Calu3 (cell line): ENCODE measurements around the gene PLA1A. TPM values are rescaled to one million over a fixed set of nuclear protein-coding genes. Genes with fewer than 3 reads are reported as not detected.

Experiments
- BruUV-seq: library from RNA; stranded (reverse); fragments of 400-500 nt; replicated peaks from 2 replicates; lab custom pipeline; 2021; lab: Mats Ljungman, UMichigan
- CTCF ChIA-PET: fragments of 300-600 bp; sonication (Branson Sonifier 250); formaldehyde crosslinking; loops from one replicate; lab custom pipeline; 2022; ENCODE audit warnings: antibody characterized with exemption; lab: Charles Lee
- DNase-seq: peaks from one replicate; pipeline ENCODE4 v3.0.0; 2022
- H3K27ac Mint-ChIP-seq: one replicate; pipeline ENCODE4 v1.8.0; 2022; ENCODE audit warnings: mixed read lengths; ENCODE audit not compliant: unreplicated experiment
- H3K27me3 Mint-ChIP-seq: one replicate; pipeline ENCODE4 v1.8.0; 2022; ENCODE audit warnings: mixed read lengths; ENCODE audit not compliant: unreplicated experiment
- H3K36me3 Mint-ChIP-seq: one replicate; pipeline ENCODE4 v1.8.0; 2022; ENCODE audit warnings: mild to moderate bottlenecking, moderate library complexity, mixed read lengths; ENCODE audit not compliant: insufficient read depth, unreplicated experiment
- H3K4me1 Mint-ChIP-seq: one replicate; pipeline ENCODE4 v1.8.0; 2022; ENCODE audit warnings: mild to moderate bottlenecking, low read depth, mixed read lengths; ENCODE audit not compliant: unreplicated experiment
- H3K4me3 Mint-ChIP-seq: one replicate; pipeline ENCODE4 v1.8.0; 2022; ENCODE audit warnings: mild to moderate bottlenecking, low read depth, moderate library complexity, mixed read lengths; ENCODE audit not compliant: unreplicated experiment
- H3K9me3 Mint-ChIP-seq: one replicate; pipeline ENCODE4 v1.8.0; 2022; ENCODE audit warnings: low read depth, mixed read lengths; ENCODE audit not compliant: unreplicated experiment
- intact Hi-C: fragments of 100-400 bp; cut with micrococcal nuclease; formaldehyde crosslinking; loops from one replicate; pipeline ENCODE4 v1.10.0; 2022; ENCODE audit not compliant: unreplicated experiment
- total RNA-seq: library from RNA; stranded (reverse); gene quantifications from 2 replicates; pipeline ENCODE4 v1.2.3, GENCODE V29; 2022
- TF ChIP-seq, protein P1 (sequence below): fragments of 200-600 bp; IDR thresholded peaks from one replicate; pipeline ENCODE4 v1.8.0; 2022; ENCODE audit warnings: antibody characterized with exemption; ENCODE audit not compliant: unreplicated experiment

Gene PLA1A
- total RNA-seq, 1 experiment from 2014 or later = 0.99 TPM

DNA sequence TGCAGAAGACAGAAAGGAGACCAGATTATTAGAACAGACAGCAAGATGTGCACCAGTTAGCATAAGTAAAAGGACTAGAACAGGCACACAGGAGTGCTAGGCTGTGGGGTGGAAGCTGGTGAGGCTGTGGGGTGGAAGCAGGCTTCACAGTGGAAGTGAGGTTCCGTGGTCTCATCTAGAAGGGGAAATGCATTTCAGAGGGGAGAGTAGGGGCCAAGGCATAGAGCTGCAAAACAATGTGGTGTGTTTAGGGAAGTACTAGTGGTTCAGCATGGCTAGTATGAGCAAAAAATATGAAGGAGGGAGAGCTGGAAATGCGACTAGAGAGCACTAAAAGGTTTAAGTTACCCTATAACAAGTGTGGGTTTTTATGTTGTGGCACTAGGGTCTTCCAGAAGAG is 56.2 kb downstream of the PLA1A start:
- no peaks in the 10 kb centered on the region for H3K4me1 Mint-ChIP-seq
- no TSS peak for BruUV-seq
- TF ChIP-seq, protein P1, sequence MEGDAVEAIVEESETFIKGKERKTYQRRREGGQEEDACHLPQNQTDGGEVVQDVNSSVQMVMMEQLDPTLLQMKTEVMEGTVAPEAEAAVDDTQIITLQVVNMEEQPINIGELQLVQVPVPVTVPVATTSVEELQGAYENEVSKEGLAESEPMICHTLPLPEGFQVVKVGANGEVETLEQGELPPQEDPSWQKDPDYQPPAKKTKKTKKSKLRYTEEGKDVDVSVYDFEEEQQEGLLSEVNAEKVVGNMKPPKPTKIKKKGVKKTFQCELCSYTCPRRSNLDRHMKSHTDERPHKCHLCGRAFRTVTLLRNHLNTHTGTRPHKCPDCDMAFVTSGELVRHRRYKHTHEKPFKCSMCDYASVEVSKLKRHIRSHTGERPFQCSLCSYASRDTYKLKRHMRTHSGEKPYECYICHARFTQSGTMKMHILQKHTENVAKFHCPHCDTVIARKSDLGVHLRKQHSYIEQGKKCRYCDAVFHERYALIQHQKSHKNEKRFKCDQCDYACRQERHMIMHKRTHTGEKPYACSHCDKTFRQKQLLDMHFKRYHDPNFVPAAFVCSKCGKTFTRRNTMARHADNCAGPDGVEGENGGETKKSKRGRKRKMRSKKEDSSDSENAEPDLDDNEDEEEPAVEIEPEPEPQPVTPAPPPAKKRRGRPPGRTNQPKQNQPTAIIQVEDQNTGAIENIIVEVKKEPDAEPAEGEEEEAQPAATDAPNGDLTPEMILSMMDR = no peak
- H3K4me3 Mint-ChIP-seq = no peak overlapping the region
- intact Hi-C loops = no loop called here
- H3K27me3 Mint-ChIP-seq = no peaks in the 10 kb centered on the region
- CTCF ChIA-PET = no interaction called here
- H3K36me3 Mint-ChIP-seq = no peaks in the 10 kb centered on the region
- H3K9me3 Mint-ChIP-seq = no peaks in the 10 kb centered on the region
- no peak for DNase-seq
- H3K27ac Mint-ChIP-seq = no peak overlapping the region

GRCh38 chr3:119657887-119658702 is 60.4 kb downstream of the PLA1A start:
- H3K27me3 Mint-ChIP-seq = no peaks in the 10 kb centered on the region
- TF ChIP-seq, protein P1 = no peak
- intact Hi-C loops = no loop called here
- BruUV-seq = no TSS peak
- no peak for DNase-seq
- CTCF ChIA-PET = no interaction called here
- H3K27ac Mint-ChIP-seq = no peak overlapping the region
- H3K9me3 Mint-ChIP-seq = no peaks in the 10 kb centered on the region
- no peaks in the 10 kb centered on the region for H3K4me1 Mint-ChIP-seq
- no peaks in the 10 kb centered on the region for H3K36me3 Mint-ChIP-seq
- H3K4me3 Mint-ChIP-seq = no peak overlapping the region

DNA sequence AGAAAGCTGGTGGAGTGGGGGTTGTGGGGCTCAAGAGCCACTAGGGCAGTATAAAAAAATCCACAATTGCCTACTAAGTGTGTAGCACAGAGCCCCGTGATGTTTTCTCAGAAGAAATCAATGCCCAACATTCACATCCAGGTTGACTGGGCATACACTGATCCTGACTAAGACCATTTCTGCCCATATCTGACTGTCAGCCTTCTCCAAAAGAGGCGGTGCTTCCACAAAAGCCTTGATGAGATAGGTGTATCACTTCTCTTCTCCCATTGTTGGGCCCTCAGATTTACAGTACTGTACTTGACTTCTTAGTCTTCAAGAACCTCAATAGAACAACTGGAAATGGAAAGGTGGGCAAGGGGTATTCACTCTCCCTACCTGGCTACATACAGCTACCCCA is 61.3 kb downstream of the PLA1A start:
- no peak for DNase-seq
- CTCF ChIA-PET = no interaction called here
- BruUV-seq = no TSS peak
- Mint-ChIP-seq H3K36me3 (no peaks in the 10 kb centered on the region), H3K4me3 (no peak overlapping the region), H3K27me3 (no peaks in the 10 kb centered on the region), H3K27ac (no peak overlapping the region), H3K9me3 (no peaks in the 10 kb centered on the region), H3K4me1 (no peaks in the 10 kb centered on the region)
- intact Hi-C loops = no loop called here
- TF ChIP-seq, protein P1 = no peak

DNA sequence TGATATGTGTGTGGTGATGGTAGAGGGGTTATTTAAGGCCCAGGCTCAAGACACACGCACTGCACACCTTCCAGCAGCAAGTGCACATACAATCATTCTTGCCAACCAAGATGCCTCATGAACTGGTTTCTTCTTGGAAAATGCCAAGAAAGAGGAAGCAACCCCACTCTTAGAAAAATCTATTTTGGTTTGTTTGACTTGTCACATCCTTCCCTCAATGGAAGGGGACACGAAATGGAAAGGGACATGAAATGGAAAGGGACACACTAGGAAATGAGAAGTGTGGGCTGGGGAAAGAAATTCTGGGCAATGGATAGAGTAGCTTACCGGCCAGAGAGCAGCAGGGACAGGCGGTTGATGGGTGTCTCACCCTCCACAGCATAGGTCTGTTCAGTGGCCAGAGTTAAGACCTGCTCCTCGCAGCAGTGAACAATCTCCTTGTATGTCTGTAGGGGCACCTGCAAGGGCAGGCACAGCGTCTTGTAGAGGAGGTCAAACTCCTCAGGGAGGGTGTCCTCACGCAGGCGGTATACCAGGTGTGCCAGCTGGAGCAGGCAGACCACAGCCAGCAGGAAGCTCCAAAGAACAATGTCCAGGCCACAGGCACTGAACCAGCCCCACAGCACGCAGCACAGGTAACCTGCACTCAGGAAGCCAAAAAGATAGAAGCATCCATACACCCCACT is 62.1 kb downstream of the PLA1A start:
- Mint-ChIP-seq H3K36me3 (no peaks in the 10 kb centered on the region), H3K27me3 (no peaks in the 10 kb centered on the region), H3K4me1 (no peaks in the 10 kb centered on the region), H3K9me3 (no peaks in the 10 kb centered on the region), H3K4me3 (no peak overlapping the region), H3K27ac (no peak overlapping the region)
- TF ChIP-seq, protein P1 = no peak
- CTCF ChIA-PET = no interaction called here
- no peak for DNase-seq
- no TSS peak for BruUV-seq
- intact Hi-C loops = no loop called here
